H1 (cell line): ENCODE measurements around the gene SND1. TPM values are rescaled to one million over a fixed set of nuclear protein-coding genes. Genes with fewer than 3 reads are reported as not detected.
A peak's percentile ranks its signal among the peaks of the same experiment; 100 is the strongest.

Source experiments
- CTCF ChIA-PET: fragments of 300-600 bp; sonication (Branson Sonifier 250); formaldehyde crosslinking; loops from one replicate; lab custom pipeline; 2021; ENCODE audit not compliant: partially characterized antibody; lab: Charles Lee
- POLR2A ChIA-PET: fragments of 300-600 bp; sonication (Branson Sonifier 250); formaldehyde crosslinking; loops from one replicate; lab custom pipeline; 2021; ENCODE audit warnings: inconsistent platforms; ENCODE audit not compliant: partially characterized antibody; lab: Charles Lee
- DNase-seq, 2 experiments: peaks; one replicate each; pipeline versions ENCODE4 v3.0.0 to v3.0.0-alpha.2; 2010 to 2022; ENCODE audit warnings: low spot score in 2 of 2, low read depth in 1 of 2, mixed read lengths in 1 of 2
- FAIRE-seq: peaks from 2 replicates; lab custom pipeline; 2011; peaks lifted over from hg19 to GRCh38; lab: Jason Lieb, UNC
- H2AFZ ChIP-seq: 2 replicates; pipeline ENCODE4 v1.8.1; 2012; ENCODE audit warnings: low read length, inconsistent platforms
- H2AK5ac ChIP-seq: 2 replicates; pipeline ENCODE4 v1.6.1; 2013; ENCODE audit warnings: low read depth, low read length
- H2BK120ac ChIP-seq: replicated peaks from 2 replicates; pipeline ENCODE3; 2013; ENCODE audit warnings: low read depth, low read length, inconsistent platforms
- H2BK12ac ChIP-seq: 2 replicates; pipeline ENCODE4 v1.6.1; 2013; ENCODE audit warnings: low read depth, low read length
- H2BK15ac ChIP-seq: 2 replicates; pipeline ENCODE4 v1.6.1; 2013; ENCODE audit warnings: low read length
- H2BK20ac ChIP-seq: 2 replicates; pipeline ENCODE4 v1.6.1; 2013; ENCODE audit warnings: low read length
- H2BK5ac ChIP-seq: 2 replicates; pipeline ENCODE4 v1.6.1; 2013; ENCODE audit warnings: low read depth, low read length
- H3K14ac ChIP-seq: 2 replicates; pipeline ENCODE4 v1.6.1; 2013; ENCODE audit warnings: inconsistent platforms; ENCODE audit not compliant: insufficient read length
- H3K18ac ChIP-seq: 2 replicates; pipeline ENCODE4 v1.6.1; 2013; ENCODE audit warnings: low read length; ENCODE audit errors: extremely low read depth
- H3K23ac ChIP-seq: 2 replicates; pipeline ENCODE4 v1.6.1; 2013; ENCODE audit warnings: inconsistent platforms; ENCODE audit not compliant: insufficient read length
- H3K23me2 ChIP-seq: 2 replicates; pipeline ENCODE4 v1.6.1; 2013; ENCODE audit warnings: low read depth, low read length
- H3K27ac ChIP-seq: 2 replicates; pipeline ENCODE4 v1.6.1; 2011; ENCODE audit warnings: low read depth, low read length, inconsistent platforms
- H3K27me3 ChIP-seq, 4 experiments: replicated peaks in 1 of 4; 1 replicate in 1 of 4; 2 replicates in 3 of 4; pipeline versions ENCODE4 v1.6.1 to v1.8.1; 2011 to 2013; ENCODE audit warnings: low read length in 3 of 4, mild to moderate bottlenecking in 3 of 4, inconsistent platforms in 2 of 4, mixed read lengths in 2 of 4, moderate library complexity in 1 of 4; ENCODE audit not compliant: control insufficient read depth in 3 of 4, insufficient read depth in 3 of 4; ENCODE audit errors: extremely low read depth in 1 of 4
- H3K36me3 ChIP-seq, 4 experiments: 2 replicates each; pipeline versions ENCODE4 v1.6.1 to v1.8.1; 2011 to 2013; ENCODE audit warnings: mild to moderate bottlenecking in 4 of 4, low read length in 3 of 4, moderate library complexity in 2 of 4, control low read depth in 1 of 4, inconsistent platforms in 1 of 4; ENCODE audit not compliant: insufficient read depth in 4 of 4, control insufficient read depth in 2 of 4
- H3K4ac ChIP-seq: replicated peaks from 2 replicates; pipeline ENCODE3; 2013; ENCODE audit warnings: low read length, low read depth, mixed read lengths, inconsistent platforms; ENCODE audit not compliant: insufficient read length
- H3K4me1 ChIP-seq, 4 experiments: replicated peaks in 1 of 4; 1 replicate in 1 of 4; 2 replicates in 3 of 4; pipeline versions ENCODE4 v1.6.1 to v1.8.1; 2011 to 2013; ENCODE audit warnings: low read length in 3 of 4, inconsistent platforms in 2 of 4, mixed read lengths in 1 of 4; ENCODE audit not compliant: insufficient read depth in 4 of 4, control insufficient read depth in 3 of 4
- H3K4me2 ChIP-seq, 2 experiments: 2 replicates each; pipeline versions ENCODE4 v1.6.1 to v1.8.1; 2011 to 2013; ENCODE audit warnings: low read depth in 2 of 2, low read length in 2 of 2, control low read depth in 1 of 2, inconsistent platforms in 1 of 2, mild to moderate bottlenecking in 1 of 2; ENCODE audit not compliant: insufficient read depth in 1 of 2
- H3K4me3 ChIP-seq, 4 experiments: fragments of 200-600, 300-600 bp in 1 of 4; sonication (generic), shearing (Covaris generic), sonication (Bioruptor Twin) in 1 of 4; 2 replicates each; pipeline versions ENCODE4 v1.5.1 to v1.8.1; 2011 to 2016; ENCODE audit warnings: low read length in 4 of 4, low read depth in 3 of 4, control low read depth in 2 of 4, inconsistent platforms in 2 of 4, mild to moderate bottlenecking in 2 of 4, mixed read lengths in 1 of 4, moderate library complexity in 1 of 4; ENCODE audit not compliant: insufficient read depth in 2 of 4; ENCODE audit errors: extremely low read depth in 1 of 4
- H3K56ac ChIP-seq: replicated peaks from 2 replicates; pipeline ENCODE3; 2013; ENCODE audit warnings: low read depth, mild to moderate bottlenecking, mixed read lengths, low read length, inconsistent platforms; ENCODE audit not compliant: insufficient read length
- H3K79me1 ChIP-seq: 2 replicates; pipeline ENCODE4 v1.6.1; 2013; ENCODE audit warnings: low read depth, low read length, control low read depth
- H3K79me2 ChIP-seq, 2 experiments: 2 replicates each; pipeline versions ENCODE4 v1.6.1 to v1.8.1; 2012 to 2013; ENCODE audit warnings: low read length in 2 of 2, mild to moderate bottlenecking in 2 of 2, inconsistent platforms in 1 of 2; ENCODE audit not compliant: insufficient read depth in 2 of 2, control insufficient read depth in 1 of 2
- H3K9ac ChIP-seq, 4 experiments: replicated peaks in 1 of 4; 1 replicate in 1 of 4; 2 replicates in 3 of 4; pipeline versions ENCODE4 v1.6.1 to v1.8.1; 2011 to 2013; ENCODE audit warnings: low read depth in 3 of 4, low read length in 3 of 4, control low read depth in 2 of 4, mild to moderate bottlenecking in 2 of 4, moderate library complexity in 2 of 4, inconsistent platforms in 1 of 4; ENCODE audit errors: extremely low read depth in 1 of 4
- H3K9me3 ChIP-seq, 2 experiments: 2 replicates each; pipeline versions ENCODE4 v1.6.1 to v1.8.1; 2012 to 2013; ENCODE audit warnings: mild to moderate bottlenecking in 2 of 2, moderate library complexity in 2 of 2, control low read depth in 1 of 2, inconsistent platforms in 1 of 2, low read depth in 1 of 2, low read length in 1 of 2, mixed read lengths in 1 of 2; ENCODE audit not compliant: insufficient read depth in 2 of 2
- H4K20me1 ChIP-seq, 2 experiments: replicated peaks in 1 of 2; 2 replicates each; pipeline versions ENCODE3 to v1.8.1; 2011 to 2013; ENCODE audit warnings: inconsistent platforms in 2 of 2, low read length in 2 of 2, mild to moderate bottlenecking in 1 of 2; ENCODE audit not compliant: insufficient read depth in 2 of 2, control insufficient read depth in 1 of 2
- H4K5ac ChIP-seq: 2 replicates; pipeline ENCODE4 v1.6.1; 2013; ENCODE audit warnings: low read length, low read depth, mixed read lengths, inconsistent platforms; ENCODE audit not compliant: insufficient read length
- H4K8ac ChIP-seq: 2 replicates; pipeline ENCODE4 v1.8.0; 2013; ENCODE audit warnings: mild to moderate bottlenecking, moderate library complexity, low read length, inconsistent platforms; ENCODE audit not compliant: insufficient read depth; ENCODE audit errors: extremely low read depth
- H4K91ac ChIP-seq: replicated peaks from 2 replicates; pipeline ENCODE3; 2013; ENCODE audit warnings: low read length, mixed read lengths, inconsistent platforms; ENCODE audit not compliant: insufficient read length
- BACH1 ChIP-seq: IDR thresholded peaks from 2 replicates; pipeline ENCODE4 v1.6.1; 2012; ENCODE audit warnings: low read length, improper control_type of control experiment
- GTF2F1 ChIP-seq: IDR thresholded peaks from 2 replicates; pipeline ENCODE4 v1.6.1; 2012; ENCODE audit warnings: low read depth, low read length, improper control_type of control experiment, borderline replicate concordance
- POU5F1 ChIP-seq: IDR thresholded peaks from 2 replicates; pipeline ENCODE4 v1.6.1; 2011; ENCODE audit warnings: low read depth, mild to moderate bottlenecking, low read length, moderate library complexity
- RAD21 ChIP-seq, 2 experiments: IDR thresholded peaks in 1 of 2; conservative IDR thresholded peaks in 1 of 2; 2 replicates each; pipeline ENCODE4 v1.6.1; 2011; ENCODE audit warnings: low read depth in 2 of 2, low read length in 2 of 2, improper control_type of control experiment in 1 of 2, inconsistent platforms in 1 of 2, mild to moderate bottlenecking in 1 of 2, moderate library complexity in 1 of 2
- RFX5 ChIP-seq: IDR thresholded peaks from 2 replicates; pipeline ENCODE4 v1.6.1; 2011; ENCODE audit warnings: low read depth, low read length, improper control_type of control experiment, borderline replicate concordance
- SP4 ChIP-seq: IDR thresholded peaks from 2 replicates; pipeline ENCODE4 v1.6.1; 2012; ENCODE audit warnings: low read length, inconsistent platforms
- WGBS, 2 experiments: shearing (Covaris generic) in 1 of 2; methylation state at CpG; one replicate each; pipeline versions ENCODE4 v1.1.6 to v1.1.7; 2013 to 2015; ENCODE audit warnings: low lambda C conversion rate in 2 of 2, mixed read lengths in 2 of 2, inconsistent platforms in 1 of 2, low coverage in 1 of 2, missing lambda C conversion rate in 1 of 2; ENCODE audit not compliant: insufficient replicate concordance in 2 of 2, insufficient coverage in 1 of 2, insufficient read length in 1 of 2; ENCODE audit errors: extremely low coverage in 1 of 2, missing lambda C conversion rate in 1 of 2; 5-methylcytosine and 5-hydroxymethylcytosine counted together
- polyA plus RNA-seq, 7 experiments: library from polyadenylated mRNA; depleted of rRNA in 3 of 7; stranded (reverse) in 5 of 7; unstranded in 2 of 7; fragments of >200 nt in 5 of 7; fragments of 200-250 nt in 2 of 7; gene quantifications; 1 replicate in 5 of 7; 2 replicates in 1 of 7; 4 replicates in 1 of 7; pipeline versions ENCODE4 v1.2.1 to v1.2.3, GENCODE V29; 2011 to 2013; ENCODE audit warnings: missing spikeins in 2 of 7, mixed read lengths in 2 of 7
- total RNA-seq: library from RNA; stranded (reverse); fragmentation: NEBNext Ultra II Directional; extraction: Animal tissue kit (Norgen Biotek cat#: 25700); gene quantifications from 2 replicates; pipeline ENCODE4 v1.2.1, GENCODE V29; 2021
- TF ChIP-seq, protein P1 (sequence below): IDR thresholded peaks from 2 replicates; pipeline ENCODE4 v1.6.1; 2012; ENCODE audit warnings: inconsistent platforms
- TF ChIP-seq, protein P2 (sequence below), 3 experiments: IDR thresholded peaks; 1 replicate in 2 of 3; 2 replicates in 1 of 3; pipeline versions ENCODE4 v1.5.1 to v1.6.1; 2011; ENCODE audit warnings: low read length in 3 of 3, mild to moderate bottlenecking in 3 of 3, inconsistent platforms in 2 of 3, low read depth in 1 of 3, moderate library complexity in 1 of 3; ENCODE audit not compliant: insufficient read depth in 1 of 3; ENCODE audit errors: control extremely low read depth in 1 of 3

Gene SND1
- total and polyA plus RNA-seq, 2 of the 8 experiments (the other 6 are each of a cell fraction or from before 2014, with no cell fraction given): 122 to 290 TPM

- Histone ChIP-seq H2AK5ac (no peak overlapping the region), H3K27ac (no peak overlapping the region), H3K23ac (no peak overlapping the region), H3K18ac (no peak overlapping the region), H4K91ac (no peak overlapping the region), H2BK120ac (no peak overlapping the region), H2AFZ (no peak overlapping the region), H3K56ac (no peak overlapping the region), H3K4me2 (no peak overlapping the region), H3K79me1 (peaks cover 9% of the 10 kb centered on the region), H3K9me3 (no peaks in the 10 kb centered on the region), H2BK15ac (no peak overlapping the region), H2BK20ac (no peak overlapping the region), H3K4me3 (no peak overlapping the region), H3K36me3 (no peaks in the 10 kb centered on the region; a peak in 2 of 8 replicates), H4K5ac (no peak overlapping the region), H3K23me2 (no peaks in the 10 kb centered on the region), H3K4me1 (peaks cover 0 to 6% (median 3%) of the 10 kb centered on the region in 4 experiments; a peak in 5 of 7 replicates), H2BK5ac (no peak overlapping the region), H2BK12ac (no peak overlapping the region), H4K20me1 (peaks cover 9 to 13% of the 10 kb centered on the region in 2 experiments), H4K8ac (no peak overlapping the region), H3K4ac (no peak overlapping the region), H3K27me3 (no peaks in the 10 kb centered on the region), H3K14ac (no peak overlapping the region), H3K9ac (no peak overlapping the region), H3K79me2 (peaks cover 3 to 68% of the 10 kb centered on the region in 2 experiments; a peak in 2 of 4 replicates)
- peak; percentile 39 to 89 for DNase-seq
- ChIA-PET CTCF (interaction anchor here (0.6 to 7.4 kb wide), 61 partner anchors 10 to 413 kb away, joined by 3 to 91 read pairs (median 5); partner anchors contain the start of genes ARF5 and LRRC4), POLR2A (interaction anchor here (0.6 to 0.9 kb wide), 2 partner anchors 15 to 109 kb away, joined by 3 read pairs; no protein-coding TSS in a partner anchor)
- 83% methylated on average over 5 of the region's 5 CpGs; no CpG with 5 or more reads in 1 of the 2 experiments for WGBS, 2 experiments
- FAIRE-seq: peak; percentile 24
- TF ChIP-seq RFX5: peak; percentile 56; the same call in 1 of the 2 replicates
- TF ChIP-seq SP4: 0 out of 2 replicates have a peak, but pooled peaks have one; percentile 40
- TF ChIP-seq BACH1: no peak
- peak; percentile 69 to 83 for TF ChIP-seq RAD21 (IDR thresholded peaks at IDR 0.05 in 1 of 2, conservative IDR thresholded peaks at IDR 0.05 in 1 of 2; ENCODE audit: low read depth in 2 of 2, low read length in 2 of 2)
- TF ChIP-seq, protein P1, sequence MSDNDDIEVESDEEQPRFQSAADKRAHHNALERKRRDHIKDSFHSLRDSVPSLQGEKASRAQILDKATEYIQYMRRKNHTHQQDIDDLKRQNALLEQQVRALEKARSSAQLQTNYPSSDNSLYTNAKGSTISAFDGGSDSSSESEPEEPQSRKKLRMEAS: peak; percentile 47; the same call in 1 of the 2 replicates
- TF ChIP-seq POU5F1: no peak
- no peak for TF ChIP-seq GTF2F1
- TF ChIP-seq, protein P2, sequence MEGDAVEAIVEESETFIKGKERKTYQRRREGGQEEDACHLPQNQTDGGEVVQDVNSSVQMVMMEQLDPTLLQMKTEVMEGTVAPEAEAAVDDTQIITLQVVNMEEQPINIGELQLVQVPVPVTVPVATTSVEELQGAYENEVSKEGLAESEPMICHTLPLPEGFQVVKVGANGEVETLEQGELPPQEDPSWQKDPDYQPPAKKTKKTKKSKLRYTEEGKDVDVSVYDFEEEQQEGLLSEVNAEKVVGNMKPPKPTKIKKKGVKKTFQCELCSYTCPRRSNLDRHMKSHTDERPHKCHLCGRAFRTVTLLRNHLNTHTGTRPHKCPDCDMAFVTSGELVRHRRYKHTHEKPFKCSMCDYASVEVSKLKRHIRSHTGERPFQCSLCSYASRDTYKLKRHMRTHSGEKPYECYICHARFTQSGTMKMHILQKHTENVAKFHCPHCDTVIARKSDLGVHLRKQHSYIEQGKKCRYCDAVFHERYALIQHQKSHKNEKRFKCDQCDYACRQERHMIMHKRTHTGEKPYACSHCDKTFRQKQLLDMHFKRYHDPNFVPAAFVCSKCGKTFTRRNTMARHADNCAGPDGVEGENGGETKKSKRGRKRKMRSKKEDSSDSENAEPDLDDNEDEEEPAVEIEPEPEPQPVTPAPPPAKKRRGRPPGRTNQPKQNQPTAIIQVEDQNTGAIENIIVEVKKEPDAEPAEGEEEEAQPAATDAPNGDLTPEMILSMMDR (IDR thresholded peaks at IDR 0.05; ENCODE audit: control extremely low read depth in 1 of 3, insufficient read depth in 1 of 3, low read depth in 1 of 3, low read length in 3 of 3): peak; percentile 84 to 99 (median 87)
Measured at GRCh38 chr7:127792528-127793342, 140.7 kb downstream of the SND1 start.
